Neutrophil (primary cell): ENCODE data around the gene MYO1A.

Experiments used
- H3K27ac ChIP-seq: fragments of 200-600 bp; sonication (generic); 2 replicates; pipeline ENCODE4 v1.5.1; 2016; ENCODE audit warnings: mild to moderate bottlenecking, moderate library complexity
- H3K27me3 ChIP-seq: fragments of 200-600 bp; sonication (generic); 2 replicates; pipeline ENCODE4 v1.6.0; 2016; ENCODE audit warnings: mild to moderate bottlenecking
- H3K36me3 ChIP-seq: fragments of 200-600 bp; sonication (generic); 2 replicates; pipeline ENCODE4 v1.5.1; 2017
- H3K4me1 ChIP-seq, 2 experiments: fragments of 200-600 bp in 1 of 2; sonication (generic) in 1 of 2; 1 replicate in 1 of 2; 2 replicates in 1 of 2; pipeline versions ENCODE4 v1.5.1 to v1.6.1; 2013 to 2016; ENCODE audit warnings: low read depth in 1 of 2, low read length in 1 of 2, mild to moderate bottlenecking in 1 of 2, moderate library complexity in 1 of 2; ENCODE audit not compliant: control insufficient read depth in 1 of 2, insufficient read depth in 1 of 2
- H3K4me3 ChIP-seq, 2 experiments: fragments of 200-600 bp in 1 of 2; sonication (generic) in 1 of 2; 1 replicate in 1 of 2; 2 replicates in 1 of 2; pipeline ENCODE4 v1.5.1; 2013 to 2016; ENCODE audit warnings: low read depth in 1 of 2, low read length in 1 of 2, mild to moderate bottlenecking in 1 of 2, moderate library complexity in 1 of 2
- H3K9me3 ChIP-seq: fragments of 200-600 bp; sonication (generic); 2 replicates; pipeline ENCODE4 v1.5.1; 2016
- CTCF ChIP-seq: fragments of 200-600 bp; sonication (generic); IDR thresholded peaks from 2 replicates; pipeline ENCODE4 v1.5.1; 2016; ENCODE audit warnings: antibody characterized with exemption

Gene MYO1A

GRCh38 chr12:56991319-56992246 lies 58.3 kb downstream of the MYO1A start:
- H3K9me3 ChIP-seq: no peaks in the 10 kb centered on the region
- H3K36me3 ChIP-seq: no peaks in the 10 kb centered on the region
- no peak overlapping the region for H3K27ac ChIP-seq
- no peak overlapping the region for H3K4me3 ChIP-seq
- no peak for TF ChIP-seq CTCF
- peaks cover 18% of the 10 kb centered on the region for H3K27me3 ChIP-seq
- peaks cover 8 to 16% of the 10 kb centered on the region in 2 experiments for H3K4me1 ChIP-seq

- Histone ChIP-seq H3K27ac (no peak overlapping the region), H3K4me3 (no peak overlapping the region)
Measured at GRCh38 chr12:56990648-56991318, 59.1 kb downstream of the MYO1A start.

GRCh38 chr12:56989861-56990610 lies 59.9 kb downstream of the MYO1A start:
- H3K36me3 ChIP-seq: no peaks in the 10 kb centered on the region
- TF ChIP-seq CTCF: no peak
- H3K27ac ChIP-seq: no peak overlapping the region
- peaks cover 18% of the 10 kb centered on the region for H3K27me3 ChIP-seq
- peaks cover 8 to 16% of the 10 kb centered on the region in 2 experiments for H3K4me1 ChIP-seq
- H3K4me3 ChIP-seq: no peak overlapping the region
- no peaks in the 10 kb centered on the region for H3K9me3 ChIP-seq

More at GRCh38 chr12:56990648-56991318, 59.1 kb downstream of the MYO1A start:
- H3K36me3 ChIP-seq: no peaks in the 10 kb centered on the region
- H3K27me3 ChIP-seq: peaks cover 18% of the 10 kb centered on the region
- peaks cover 8 to 16% of the 10 kb centered on the region in 2 experiments for H3K4me1 ChIP-seq
- no peak for TF ChIP-seq CTCF
- H3K9me3 ChIP-seq: no peaks in the 10 kb centered on the region

GRCh38 chr12:56988207-56988739 lies 61.7 kb downstream of the MYO1A start:
- Histone ChIP-seq H3K4me1 (peaks cover 8 to 16% of the 10 kb centered on the region in 2 experiments), H3K9me3 (no peaks in the 10 kb centered on the region), H3K27ac (no peak overlapping the region), H3K27me3 (peaks cover 18% of the 10 kb centered on the region), H3K36me3 (no peaks in the 10 kb centered on the region), H3K4me3 (no peak overlapping the region)
- TF ChIP-seq CTCF: no peak

GRCh38 chr12:56987551-56988053 lies 62.3 kb downstream of the MYO1A start:
- Histone ChIP-seq H3K27me3 (peaks cover 18% of the 10 kb centered on the region), H3K27ac (no peak overlapping the region), H3K4me1 (peaks cover 8 to 16% of the 10 kb centered on the region in 2 experiments), H3K9me3 (no peaks in the 10 kb centered on the region), H3K36me3 (no peaks in the 10 kb centered on the region), H3K4me3 (no peak overlapping the region)
- TF ChIP-seq CTCF: peak; percentile 87
